Measurements from ENCODE around the gene NDFIP1. TPM values are rescaled to one million over a fixed set of nuclear protein-coding genes. Genes with fewer than 3 reads are reported as not detected.

NDFIP1 gene
- total RNA-seq, 1 experiment from 2014 or later, result 27.6 TPM

DNA sequence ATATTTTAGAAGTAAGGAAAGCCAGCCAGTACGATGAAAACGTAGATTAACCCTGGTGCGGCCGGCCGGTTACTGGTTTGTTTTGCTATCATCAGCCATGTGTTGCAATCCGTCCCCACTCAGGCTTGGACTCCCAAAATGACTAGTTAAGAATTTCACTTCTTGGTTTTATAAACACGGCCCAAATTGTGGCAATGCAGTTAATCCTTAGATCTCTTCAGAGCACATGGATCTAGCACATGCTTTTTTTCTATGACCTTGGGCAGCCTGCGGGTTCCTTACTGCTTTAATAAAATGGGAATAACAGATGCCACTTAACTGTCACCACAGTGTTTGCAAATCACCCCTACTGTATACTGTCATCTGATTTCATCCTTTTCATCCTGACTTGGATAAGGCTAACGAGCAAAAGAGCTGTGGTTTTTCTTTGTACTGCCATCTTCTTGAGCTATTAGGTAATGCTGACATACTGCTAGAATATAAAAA is 1.5 kb downstream of the NDFIP1 start:
- ChIA-PET POLR2A (no interaction called here), CTCF (interaction anchor here (0.9 to 4.2 kb wide), 4 partner anchors 19 to 98 kb away, joined by 3 to 13 read pairs (median 8); partner anchors contain the start of gene GNPDA1)
- Mint-ChIP-seq H3K36me3 (0 out of 2 replicates have a peak, but pooled peaks cover 3% of the 10 kb centered on the region), H3K4me1 (peaks cover 34% of the 10 kb centered on the region), H3K27ac (no peak overlapping the region), H3K4me3 (peak overlapping the region; percentile 81), H3K9me3 (no peaks in the 10 kb centered on the region), H3K27me3 (ENCODE audit: low read depth) (peaks cover 15% of the 10 kb centered on the region)
- TF ChIP-seq, protein P1, sequence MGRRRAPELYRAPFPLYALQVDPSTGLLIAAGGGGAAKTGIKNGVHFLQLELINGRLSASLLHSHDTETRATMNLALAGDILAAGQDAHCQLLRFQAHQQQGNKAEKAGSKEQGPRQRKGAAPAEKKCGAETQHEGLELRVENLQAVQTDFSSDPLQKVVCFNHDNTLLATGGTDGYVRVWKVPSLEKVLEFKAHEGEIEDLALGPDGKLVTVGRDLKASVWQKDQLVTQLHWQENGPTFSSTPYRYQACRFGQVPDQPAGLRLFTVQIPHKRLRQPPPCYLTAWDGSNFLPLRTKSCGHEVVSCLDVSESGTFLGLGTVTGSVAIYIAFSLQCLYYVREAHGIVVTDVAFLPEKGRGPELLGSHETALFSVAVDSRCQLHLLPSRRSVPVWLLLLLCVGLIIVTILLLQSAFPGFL (CRISPR knock-in tag; IDR thresholded peaks at IDR 0.05; ENCODE audit: borderline replicate concordance), result no peak
- TF ChIP-seq, protein P2, sequence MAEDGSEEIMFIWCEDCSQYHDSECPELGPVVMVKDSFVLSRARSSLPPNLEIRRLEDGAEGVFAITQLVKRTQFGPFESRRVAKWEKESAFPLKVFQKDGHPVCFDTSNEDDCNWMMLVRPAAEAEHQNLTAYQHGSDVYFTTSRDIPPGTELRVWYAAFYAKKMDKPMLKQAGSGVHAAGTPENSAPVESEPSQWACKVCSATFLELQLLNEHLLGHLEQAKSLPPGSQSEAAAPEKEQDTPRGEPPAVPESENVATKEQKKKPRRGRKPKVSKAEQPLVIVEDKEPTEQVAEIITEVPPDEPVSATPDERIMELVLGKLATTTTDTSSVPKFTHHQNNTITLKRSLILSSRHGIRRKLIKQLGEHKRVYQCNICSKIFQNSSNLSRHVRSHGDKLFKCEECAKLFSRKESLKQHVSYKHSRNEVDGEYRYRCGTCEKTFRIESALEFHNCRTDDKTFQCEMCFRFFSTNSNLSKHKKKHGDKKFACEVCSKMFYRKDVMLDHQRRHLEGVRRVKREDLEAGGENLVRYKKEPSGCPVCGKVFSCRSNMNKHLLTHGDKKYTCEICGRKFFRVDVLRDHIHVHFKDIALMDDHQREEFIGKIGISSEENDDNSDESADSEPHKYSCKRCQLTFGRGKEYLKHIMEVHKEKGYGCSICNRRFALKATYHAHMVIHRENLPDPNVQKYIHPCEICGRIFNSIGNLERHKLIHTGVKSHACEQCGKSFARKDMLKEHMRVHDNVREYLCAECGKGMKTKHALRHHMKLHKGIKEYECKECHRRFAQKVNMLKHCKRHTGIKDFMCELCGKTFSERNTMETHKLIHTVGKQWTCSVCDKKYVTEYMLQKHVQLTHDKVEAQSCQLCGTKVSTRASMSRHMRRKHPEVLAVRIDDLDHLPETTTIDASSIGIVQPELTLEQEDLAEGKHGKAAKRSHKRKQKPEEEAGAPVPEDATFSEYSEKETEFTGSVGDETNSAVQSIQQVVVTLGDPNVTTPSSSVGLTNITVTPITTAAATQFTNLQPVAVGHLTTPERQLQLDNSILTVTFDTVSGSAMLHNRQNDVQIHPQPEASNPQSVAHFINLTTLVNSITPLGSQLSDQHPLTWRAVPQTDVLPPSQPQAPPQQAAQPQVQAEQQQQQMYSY (CRISPR knock-in tag; IDR thresholded peaks at IDR 0.05), result no peak
- TF ChIP-seq, protein P3, sequence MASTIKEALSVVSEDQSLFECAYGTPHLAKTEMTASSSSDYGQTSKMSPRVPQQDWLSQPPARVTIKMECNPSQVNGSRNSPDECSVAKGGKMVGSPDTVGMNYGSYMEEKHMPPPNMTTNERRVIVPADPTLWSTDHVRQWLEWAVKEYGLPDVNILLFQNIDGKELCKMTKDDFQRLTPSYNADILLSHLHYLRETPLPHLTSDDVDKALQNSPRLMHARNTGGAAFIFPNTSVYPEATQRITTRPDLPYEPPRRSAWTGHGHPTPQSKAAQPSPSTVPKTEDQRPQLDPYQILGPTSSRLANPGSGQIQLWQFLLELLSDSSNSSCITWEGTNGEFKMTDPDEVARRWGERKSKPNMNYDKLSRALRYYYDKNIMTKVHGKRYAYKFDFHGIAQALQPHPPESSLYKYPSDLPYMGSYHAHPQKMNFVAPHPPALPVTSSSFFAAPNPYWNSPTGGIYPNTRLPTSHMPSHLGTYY (CRISPR knock-in tag; IDR thresholded peaks at IDR 0.05), result no peak
- TF ChIP-seq CREM (CRISPR knock-in tag; IDR thresholded peaks at IDR 0.05), result no peak
- TF ChIP-seq NR3C1 (CRISPR knock-in tag; conservative IDR thresholded peaks at IDR 0.05; ENCODE audit: low read depth), result no peak
- TF ChIP-seq SMAD4 (CRISPR knock-in tag; IDR thresholded peaks at IDR 0.05), result no peak
- TF ChIP-seq, protein P4, sequence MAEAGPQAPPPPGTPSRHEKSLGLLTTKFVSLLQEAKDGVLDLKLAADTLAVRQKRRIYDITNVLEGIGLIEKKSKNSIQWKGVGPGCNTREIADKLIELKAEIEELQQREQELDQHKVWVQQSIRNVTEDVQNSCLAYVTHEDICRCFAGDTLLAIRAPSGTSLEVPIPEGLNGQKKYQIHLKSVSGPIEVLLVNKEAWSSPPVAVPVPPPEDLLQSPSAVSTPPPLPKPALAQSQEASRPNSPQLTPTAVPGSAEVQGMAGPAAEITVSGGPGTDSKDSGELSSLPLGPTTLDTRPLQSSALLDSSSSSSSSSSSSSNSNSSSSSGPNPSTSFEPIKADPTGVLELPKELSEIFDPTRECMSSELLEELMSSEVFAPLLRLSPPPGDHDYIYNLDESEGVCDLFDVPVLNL (CRISPR knock-in tag; IDR thresholded peaks at IDR 0.05; ENCODE audit: borderline replicate concordance, low read depth), result no peak
- TF ChIP-seq ZBTB21 (CRISPR knock-in tag; IDR thresholded peaks at IDR 0.05; ENCODE audit: borderline replicate concordance), result no peak
- TF ChIP-seq, protein P5, sequence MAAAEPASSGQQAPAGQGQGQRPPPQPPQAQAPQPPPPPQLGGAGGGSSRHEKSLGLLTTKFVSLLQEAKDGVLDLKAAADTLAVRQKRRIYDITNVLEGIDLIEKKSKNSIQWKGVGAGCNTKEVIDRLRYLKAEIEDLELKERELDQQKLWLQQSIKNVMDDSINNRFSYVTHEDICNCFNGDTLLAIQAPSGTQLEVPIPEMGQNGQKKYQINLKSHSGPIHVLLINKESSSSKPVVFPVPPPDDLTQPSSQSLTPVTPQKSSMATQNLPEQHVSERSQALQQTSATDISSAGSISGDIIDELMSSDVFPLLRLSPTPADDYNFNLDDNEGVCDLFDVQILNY (CRISPR knock-in tag; IDR thresholded peaks at IDR 0.05), result no peak
- no peak for TF ChIP-seq ZNF219 (CRISPR knock-in tag; IDR thresholded peaks at IDR 0.05; ENCODE audit: borderline replicate concordance)
- TF ChIP-seq, protein P6, sequence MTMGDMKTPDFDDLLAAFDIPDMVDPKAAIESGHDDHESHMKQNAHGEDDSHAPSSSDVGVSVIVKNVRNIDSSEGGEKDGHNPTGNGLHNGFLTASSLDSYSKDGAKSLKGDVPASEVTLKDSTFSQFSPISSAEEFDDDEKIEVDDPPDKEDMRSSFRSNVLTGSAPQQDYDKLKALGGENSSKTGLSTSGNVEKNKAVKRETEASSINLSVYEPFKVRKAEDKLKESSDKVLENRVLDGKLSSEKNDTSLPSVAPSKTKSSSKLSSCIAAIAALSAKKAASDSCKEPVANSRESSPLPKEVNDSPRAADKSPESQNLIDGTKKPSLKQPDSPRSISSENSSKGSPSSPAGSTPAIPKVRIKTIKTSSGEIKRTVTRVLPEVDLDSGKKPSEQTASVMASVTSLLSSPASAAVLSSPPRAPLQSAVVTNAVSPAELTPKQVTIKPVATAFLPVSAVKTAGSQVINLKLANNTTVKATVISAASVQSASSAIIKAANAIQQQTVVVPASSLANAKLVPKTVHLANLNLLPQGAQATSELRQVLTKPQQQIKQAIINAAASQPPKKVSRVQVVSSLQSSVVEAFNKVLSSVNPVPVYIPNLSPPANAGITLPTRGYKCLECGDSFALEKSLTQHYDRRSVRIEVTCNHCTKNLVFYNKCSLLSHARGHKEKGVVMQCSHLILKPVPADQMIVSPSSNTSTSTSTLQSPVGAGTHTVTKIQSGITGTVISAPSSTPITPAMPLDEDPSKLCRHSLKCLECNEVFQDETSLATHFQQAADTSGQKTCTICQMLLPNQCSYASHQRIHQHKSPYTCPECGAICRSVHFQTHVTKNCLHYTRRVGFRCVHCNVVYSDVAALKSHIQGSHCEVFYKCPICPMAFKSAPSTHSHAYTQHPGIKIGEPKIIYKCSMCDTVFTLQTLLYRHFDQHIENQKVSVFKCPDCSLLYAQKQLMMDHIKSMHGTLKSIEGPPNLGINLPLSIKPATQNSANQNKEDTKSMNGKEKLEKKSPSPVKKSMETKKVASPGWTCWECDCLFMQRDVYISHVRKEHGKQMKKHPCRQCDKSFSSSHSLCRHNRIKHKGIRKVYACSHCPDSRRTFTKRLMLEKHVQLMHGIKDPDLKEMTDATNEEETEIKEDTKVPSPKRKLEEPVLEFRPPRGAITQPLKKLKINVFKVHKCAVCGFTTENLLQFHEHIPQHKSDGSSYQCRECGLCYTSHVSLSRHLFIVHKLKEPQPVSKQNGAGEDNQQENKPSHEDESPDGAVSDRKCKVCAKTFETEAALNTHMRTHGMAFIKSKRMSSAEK (CRISPR knock-in tag; IDR thresholded peaks at IDR 0.05; ENCODE audit: borderline replicate concordance), result no peak
- no peak for TF ChIP-seq FOXJ3 (CRISPR knock-in tag; IDR thresholded peaks at IDR 0.05; ENCODE audit: borderline replicate concordance)
- TF ChIP-seq, protein P7, sequence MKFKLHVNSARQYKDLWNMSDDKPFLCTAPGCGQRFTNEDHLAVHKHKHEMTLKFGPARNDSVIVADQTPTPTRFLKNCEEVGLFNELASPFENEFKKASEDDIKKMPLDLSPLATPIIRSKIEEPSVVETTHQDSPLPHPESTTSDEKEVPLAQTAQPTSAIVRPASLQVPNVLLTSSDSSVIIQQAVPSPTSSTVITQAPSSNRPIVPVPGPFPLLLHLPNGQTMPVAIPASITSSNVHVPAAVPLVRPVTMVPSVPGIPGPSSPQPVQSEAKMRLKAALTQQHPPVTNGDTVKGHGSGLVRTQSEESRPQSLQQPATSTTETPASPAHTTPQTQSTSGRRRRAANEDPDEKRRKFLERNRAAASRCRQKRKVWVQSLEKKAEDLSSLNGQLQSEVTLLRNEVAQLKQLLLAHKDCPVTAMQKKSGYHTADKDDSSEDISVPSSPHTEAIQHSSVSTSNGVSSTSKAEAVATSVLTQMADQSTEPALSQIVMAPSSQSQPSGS (CRISPR knock-in tag; IDR thresholded peaks at IDR 0.05; ENCODE audit: borderline replicate concordance, low read depth), result no peak
- no peak for DNase-seq (ENCODE audit: low spot score)
- ATAC-seq, result no peak
